WERI-Rb-1 (cell line): ENCODE measurements around the gene VDAC2.

Source experiments
- DNase-seq: peaks from one replicate; pipeline ENCODE4 v3.0.0-alpha.2; 2020
- H3K27ac ChIP-seq: fragments of 250-450 bp; sonication (Bioruptor Pico); 2 replicates; pipeline ENCODE4 v1.5.1; 2020; ENCODE audit warnings: mild to moderate bottlenecking, moderate library complexity
- H3K27me3 ChIP-seq: fragments of 250-450 bp; sonication (Bioruptor Pico); 2 replicates; pipeline ENCODE4 v1.5.1; 2021; ENCODE audit warnings: mild to moderate bottlenecking, low read depth, moderate library complexity; ENCODE audit not compliant: insufficient read depth, severe bottlenecking
- H3K36me3 ChIP-seq: fragments of 250-450 bp; sonication (Bioruptor Pico); 2 replicates; pipeline ENCODE4 v1.5.1; 2020; ENCODE audit warnings: mild to moderate bottlenecking, moderate library complexity
- H3K4me3 ChIP-seq: 2 replicates; pipeline ENCODE4 v1.5.1; 2011; ENCODE audit warnings: low read depth, mild to moderate bottlenecking, control low read depth, low read length
- H3K9me3 ChIP-seq: fragments of 250-450 bp; sonication (Bioruptor Pico); 2 replicates; pipeline ENCODE4 v1.5.1; 2021; ENCODE audit warnings: mild to moderate bottlenecking, moderate library complexity; ENCODE audit not compliant: severe bottlenecking
- TF ChIP-seq, protein P1 (sequence below): IDR thresholded peaks from 2 replicates; pipeline ENCODE4 v1.5.1; 2011; ENCODE audit warnings: low read depth, mild to moderate bottlenecking, control low read depth, inconsistent platforms, low read length

Gene VDAC2

DNA sequence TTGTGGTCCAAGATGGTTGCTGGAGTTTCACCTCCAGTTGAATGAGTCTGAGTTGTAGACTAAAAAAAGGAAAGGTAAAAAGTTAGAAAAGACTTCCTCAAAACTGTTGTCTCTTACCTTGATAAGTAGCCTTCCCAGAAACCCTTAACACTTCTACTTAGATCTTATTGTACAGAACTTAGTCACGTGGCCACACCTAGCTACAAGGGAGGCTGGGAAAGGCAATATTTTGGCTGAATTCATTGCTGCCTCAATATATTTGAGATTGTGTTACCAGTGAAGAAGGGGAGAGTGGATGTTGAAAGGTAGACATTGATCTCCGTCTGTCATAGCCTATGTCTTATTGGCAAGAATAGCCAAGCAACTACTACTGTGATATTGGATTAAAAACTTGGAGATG lies 35.5 kb upstream of the VDAC2 start:
- TF ChIP-seq, protein P1, sequence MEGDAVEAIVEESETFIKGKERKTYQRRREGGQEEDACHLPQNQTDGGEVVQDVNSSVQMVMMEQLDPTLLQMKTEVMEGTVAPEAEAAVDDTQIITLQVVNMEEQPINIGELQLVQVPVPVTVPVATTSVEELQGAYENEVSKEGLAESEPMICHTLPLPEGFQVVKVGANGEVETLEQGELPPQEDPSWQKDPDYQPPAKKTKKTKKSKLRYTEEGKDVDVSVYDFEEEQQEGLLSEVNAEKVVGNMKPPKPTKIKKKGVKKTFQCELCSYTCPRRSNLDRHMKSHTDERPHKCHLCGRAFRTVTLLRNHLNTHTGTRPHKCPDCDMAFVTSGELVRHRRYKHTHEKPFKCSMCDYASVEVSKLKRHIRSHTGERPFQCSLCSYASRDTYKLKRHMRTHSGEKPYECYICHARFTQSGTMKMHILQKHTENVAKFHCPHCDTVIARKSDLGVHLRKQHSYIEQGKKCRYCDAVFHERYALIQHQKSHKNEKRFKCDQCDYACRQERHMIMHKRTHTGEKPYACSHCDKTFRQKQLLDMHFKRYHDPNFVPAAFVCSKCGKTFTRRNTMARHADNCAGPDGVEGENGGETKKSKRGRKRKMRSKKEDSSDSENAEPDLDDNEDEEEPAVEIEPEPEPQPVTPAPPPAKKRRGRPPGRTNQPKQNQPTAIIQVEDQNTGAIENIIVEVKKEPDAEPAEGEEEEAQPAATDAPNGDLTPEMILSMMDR: no peak
- H3K36me3 ChIP-seq: peaks cover 9% of the 10 kb centered on the region; the same call in 1 of the 2 replicates
- no peak overlapping the region for H3K27ac ChIP-seq
- H3K9me3 ChIP-seq: no peaks in the 10 kb centered on the region
- DNase-seq: no peak
- H3K4me3 ChIP-seq: no peak overlapping the region
- H3K27me3 ChIP-seq: no peaks in the 10 kb centered on the region

GRCh38 chr10:75176046-75176445 lies 34.5 kb upstream of the VDAC2 start:
- H3K27ac ChIP-seq: no peak overlapping the region
- H3K27me3 ChIP-seq: no peaks in the 10 kb centered on the region
- no peak overlapping the region for H3K4me3 ChIP-seq
- TF ChIP-seq, protein P1: no peak
- no peaks in the 10 kb centered on the region for H3K9me3 ChIP-seq
- no peak for DNase-seq
- peaks cover 9% of the 10 kb centered on the region; the same call in 1 of the 2 replicates for H3K36me3 ChIP-seq

DNA sequence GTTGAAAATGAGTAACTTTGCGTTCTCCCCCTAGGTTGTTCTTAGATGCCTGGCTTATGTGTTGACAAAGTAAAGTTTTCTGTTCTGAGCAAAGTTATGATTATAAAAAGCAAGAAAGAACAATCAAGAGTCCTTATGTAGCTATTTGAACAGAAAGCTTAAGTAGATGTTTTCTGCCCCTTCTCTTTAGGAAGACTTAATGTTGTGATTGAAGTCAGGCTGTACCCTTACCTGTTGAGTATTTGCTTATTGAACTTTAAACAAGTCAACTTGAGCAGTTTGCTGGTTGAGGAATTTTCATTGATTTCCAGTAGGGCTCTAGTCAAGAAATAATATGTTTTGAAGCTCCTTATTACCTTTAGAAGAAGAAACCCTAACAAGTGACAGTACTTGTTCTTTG lies 33.9 kb upstream of the VDAC2 start:
- TF ChIP-seq, protein P1: no peak
- no peak for DNase-seq
- Histone ChIP-seq H3K27ac (no peak overlapping the region), H3K36me3 (peaks cover 9% of the 10 kb centered on the region; the same call in 1 of the 2 replicates), H3K9me3 (no peaks in the 10 kb centered on the region), H3K27me3 (no peaks in the 10 kb centered on the region), H3K4me3 (no peak overlapping the region)

DNA sequence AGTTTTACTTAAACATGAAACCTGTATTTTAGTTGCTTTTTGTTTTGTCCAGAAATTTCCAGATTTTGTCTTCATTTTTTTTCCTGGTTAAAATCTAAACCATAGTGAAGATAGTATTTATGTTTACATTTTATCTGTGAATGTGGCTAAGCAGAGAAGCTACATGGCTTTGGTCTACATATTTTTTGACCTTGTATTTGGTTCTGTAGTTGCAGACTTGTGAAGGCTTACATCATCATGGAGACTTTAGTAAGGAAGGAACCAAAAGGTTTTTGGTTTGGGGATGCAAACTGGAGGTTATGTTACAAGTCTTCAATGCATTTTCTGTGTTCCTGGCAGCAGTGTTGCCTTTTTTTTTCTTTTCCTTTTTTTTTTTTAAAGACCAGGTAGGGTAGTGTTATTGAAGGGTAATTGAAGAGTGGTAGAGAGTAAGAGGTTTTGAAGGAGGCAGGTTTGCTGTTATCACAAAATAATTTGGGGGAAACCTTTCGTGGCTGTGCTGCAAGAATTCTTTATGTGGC lies 30.9 kb upstream of the VDAC2 start:
- Histone ChIP-seq H3K4me3 (no peak overlapping the region), H3K27me3 (no peaks in the 10 kb centered on the region), H3K36me3 (peaks cover 9% of the 10 kb centered on the region), H3K9me3 (no peaks in the 10 kb centered on the region), H3K27ac (no peak overlapping the region)
- TF ChIP-seq, protein P1: no peak
- DNase-seq: no peak

GRCh38 chr10:75180592-75180991 lies 30.0 kb upstream of the VDAC2 start:
- H3K9me3 ChIP-seq: no peaks in the 10 kb centered on the region
- no peak overlapping the region for H3K27ac ChIP-seq
- DNase-seq: no peak
- peaks cover 9% of the 10 kb centered on the region for H3K36me3 ChIP-seq
- TF ChIP-seq, protein P1: no peak
- H3K27me3 ChIP-seq: no peaks in the 10 kb centered on the region
- no peak overlapping the region for H3K4me3 ChIP-seq

DNA sequence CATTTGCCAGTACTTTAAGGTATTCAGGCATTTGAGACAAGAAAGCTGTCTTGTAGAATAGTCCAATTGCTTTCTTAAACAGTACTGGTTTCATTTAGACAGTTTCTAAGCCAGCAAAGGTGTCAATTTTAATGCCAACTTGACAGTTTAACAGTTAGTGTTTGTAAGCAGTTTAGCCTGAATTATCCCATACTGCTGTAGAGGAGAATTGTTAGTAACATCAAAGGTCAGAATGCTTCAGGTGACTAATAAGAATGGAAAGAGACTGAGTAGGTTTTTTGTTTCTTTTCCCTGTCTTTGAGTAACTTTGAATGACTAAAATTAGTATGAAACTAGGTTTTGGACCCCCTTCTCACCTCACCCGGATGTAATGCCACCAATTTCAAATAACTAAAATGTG lies 29.5 kb upstream of the VDAC2 start:
- H3K9me3 ChIP-seq: no peaks in the 10 kb centered on the region
- no peaks in the 10 kb centered on the region for H3K27me3 ChIP-seq
- H3K4me3 ChIP-seq: no peak overlapping the region
- H3K36me3 ChIP-seq: peaks cover 5% of the 10 kb centered on the region
- TF ChIP-seq, protein P1: no peak
- no peak overlapping the region for H3K27ac ChIP-seq
- no peak for DNase-seq
